HepG2 (cell line): ENCODE measurements around the gene CR1. TPM values are rescaled to one million over a fixed set of nuclear protein-coding genes. Genes with fewer than 3 reads are reported as not detected.
"Not testable (repeated sequence)": the region's sequence is repeated elsewhere in the genome, so short reads cannot be mapped to it uniquely, and the experiment has no call there.

Experiments
- ATAC-seq: fragments of 200-7000 bp; cut with Tn5 transposase; 3 replicates; pipeline ENCODE4 v1.9.1; 2020; ENCODE audit warnings: mild to moderate bottlenecking, moderate library complexity
- BruUV-seq: library from RNA; stranded (reverse); fragments of 400-500 nt; replicated peaks from 2 replicates; lab custom pipeline; 2021; lab: Mats Ljungman, UMichigan
- CTCF ChIA-PET: fragments of 300-600 bp; formaldehyde crosslinking; extraction: SDS; loops from one replicate; lab custom pipeline; 2021; ENCODE audit warnings: low total read pairs, inconsistent platforms, low intra/inter-chr PET ratio; lab: Yijun Ruan, JAX
- POLR2A ChIA-PET: fragments of 350-600 bp; sonication (Branson Sonifier 250); formaldehyde crosslinking; loops from one replicate; lab custom pipeline; 2020; ENCODE audit warnings: antibody characterized with exemption, inconsistent platforms; lab: Yijun Ruan, JAX
- DNase-seq: peaks from one replicate; pipeline ENCODE4 v3.0.0-alpha.2; 2015; ENCODE audit warnings: low spot score
- FAIRE-seq: peaks from 3 replicates; lab custom pipeline; 2011; peaks lifted over from hg19 to GRCh38; lab: Jason Lieb, UNC
- H2AFZ ChIP-seq: one replicate; pipeline ENCODE4 v1.6.1; 2011; ENCODE audit warnings: low read length, inconsistent platforms
- H3K27ac ChIP-seq: fragments of 300-600 bp; 3 replicates; pipeline ENCODE4 v1.8.0; 2011; ENCODE audit warnings: mixed run types, mild to moderate bottlenecking, mixed read lengths, low read length, inconsistent platforms; ENCODE audit not compliant: insufficient read depth; ENCODE audit errors: extremely low read length
- H3K27me3 ChIP-seq, 2 experiments: fragments of 200-600 bp in 1 of 2; 2 replicates in 1 of 2; 3 replicates in 1 of 2; pipeline versions ENCODE4 v1.6.0 to v1.8.0; 2011; ENCODE audit warnings: low read length in 2 of 2, mild to moderate bottlenecking in 2 of 2, moderate library complexity in 2 of 2, inconsistent platforms in 1 of 2; ENCODE audit not compliant: insufficient read depth in 2 of 2, control insufficient read depth in 1 of 2
- H3K36me3 ChIP-seq, 2 experiments: fragments of 200-600 bp in 1 of 2; replicated peaks in 1 of 2; 2 replicates in 1 of 2; 3 replicates in 1 of 2; pipeline versions ENCODE4 v1.5.1 to v1.8.0; 2011; ENCODE audit warnings: low read length in 2 of 2, inconsistent platforms in 1 of 2; ENCODE audit not compliant: insufficient read depth in 2 of 2, control insufficient read depth in 1 of 2
- H3K4me1 ChIP-seq: 2 replicates; pipeline ENCODE4 v1.5.1; 2012; ENCODE audit warnings: low read length, inconsistent platforms; ENCODE audit not compliant: insufficient read depth
- H3K4me2 ChIP-seq: 2 replicates; pipeline ENCODE4 v1.6.0; 2011; ENCODE audit warnings: low read depth, low read length, inconsistent platforms
- H3K4me3 ChIP-seq, 3 experiments: fragments of 200-600 bp in 1 of 3; sonication (generic), shearing (Covaris generic) in 1 of 3; replicated peaks in 1 of 3; 2 replicates each; pipeline ENCODE4 v1.5.1; 2011 to 2016; ENCODE audit warnings: low read length in 3 of 3, inconsistent platforms in 2 of 3, low read depth in 2 of 3, mild to moderate bottlenecking in 2 of 3, control low read depth in 1 of 3, mixed read lengths in 1 of 3; ENCODE audit not compliant: insufficient read depth in 1 of 3
- H3K79me2 ChIP-seq: one replicate; pipeline ENCODE4 v1.6.1; 2011; ENCODE audit warnings: low read length, inconsistent platforms; ENCODE audit not compliant: insufficient read depth
- H3K9ac ChIP-seq: 2 replicates; pipeline ENCODE4 v1.6.0; 2011; ENCODE audit warnings: mild to moderate bottlenecking, low read depth, low read length, inconsistent platforms; ENCODE audit not compliant: insufficient read depth
- H3K9me3 ChIP-seq: 2 replicates; pipeline ENCODE4 v1.5.1; 2012; ENCODE audit warnings: mild to moderate bottlenecking, low read length
- H4K20me1 ChIP-seq: 2 replicates; pipeline ENCODE4 v1.6.0; 2011; ENCODE audit warnings: inconsistent platforms, mild to moderate bottlenecking, low read length, moderate library complexity; ENCODE audit not compliant: insufficient read depth
- CEBPB ChIP-seq: IDR thresholded peaks from 2 replicates; pipeline ENCODE4 v1.6.1; 2011; ENCODE audit warnings: low read depth, low read length, improper control_type of control experiment, borderline replicate concordance
- WGBS: methylation state at CpG from one replicate; pipeline ENCODE4 v1.1.6; 2017; ENCODE audit warnings: low lambda C conversion rate; 5-methylcytosine and 5-hydroxymethylcytosine counted together
- in situ Hi-C: cut with HindIII; loops from 2 replicates; pipeline ENCODE4 v1.10.0; 2017; ENCODE audit warnings: low pct_unique_long_range_greater_than_20kb; ENCODE audit not compliant: extremely low pct_ligation_motif_present
- intact Hi-C: fragments of 100-400 bp; cut with micrococcal nuclease; formaldehyde crosslinking; loops from one replicate; pipeline ENCODE4 v1.10.0; 2022; ENCODE audit not compliant: unreplicated experiment
- polyA plus RNA-seq, 8 experiments: library from polyadenylated mRNA; depleted of rRNA in 3 of 8; stranded (reverse) in 7 of 8; unstranded in 1 of 8; fragments of >200 nt; fragmentation: Illumina TruSeq in 4 of 8; extraction: Trizol in 4 of 8; gene quantifications; 2 replicates each; pipeline versions ENCODE4 v1.2.1 to v1.2.3, GENCODE V29; 2011 to 2016; ENCODE audit warnings: low read depth in 4 of 8, missing spikeins in 1 of 8, mixed read lengths in 1 of 8; ENCODE audit not compliant: insufficient read depth in 1 of 8
- total RNA-seq, 5 experiments: library from RNA; depleted of rRNA; stranded (reverse); fragments of >200 nt; fragmentation: Illumina TruSeq; extraction: Trizol; gene quantifications; 2 replicates each; pipeline ENCODE4 v1.2.3, GENCODE V29; 2016; ENCODE audit warnings: low read depth in 1 of 5

Gene CR1
- total and polyA plus RNA-seq, 2 of the 13 experiments (the other 11 are each of a cell fraction or from before 2014, with no cell fraction given), result not detected

- CTCF ChIA-PET, H3K4me1 ChIP-seq, POLR2A ChIA-PET, H3K27me3 ChIP-seq, H3K9me3 ChIP-seq, BruUV-seq, H3K79me2 ChIP-seq, H4K20me1 ChIP-seq, in situ Hi-C loops, H3K36me3 ChIP-seq, intact Hi-C loops, H2AFZ ChIP-seq, ATAC-seq, H3K27ac ChIP-seq, H3K4me3 ChIP-seq, DNase-seq, H3K9ac ChIP-seq, H3K4me2 ChIP-seq, FAIRE-seq: not testable (repeated sequence)
- 47% methylated on average over 9 of the region's 9 CpGs for WGBS
- peak; percentile 46; the same call in 1 of the 2 replicates for TF ChIP-seq CEBPB
Observed at GRCh38 chr1:207638487-207639145, 142.7 kb downstream of the CR1 start.

- ATAC-seq, intact Hi-C loops, CTCF ChIA-PET, H2AFZ ChIP-seq, FAIRE-seq, H3K9ac ChIP-seq, H3K27me3 ChIP-seq, H3K36me3 ChIP-seq, H4K20me1 ChIP-seq, POLR2A ChIA-PET, H3K9me3 ChIP-seq, DNase-seq, H3K79me2 ChIP-seq, H3K27ac ChIP-seq, H3K4me2 ChIP-seq, in situ Hi-C loops, H3K4me1 ChIP-seq, BruUV-seq, H3K4me3 ChIP-seq: not testable (repeated sequence)
- WGBS, result 19% methylated on average over 5 of the region's 5 CpGs
Observed at GRCh38 chr1:207639362-207639761, 143.4 kb downstream of the CR1 start.
